K562 (cell line): ENCODE measurements around the gene SERGEF. TPM values are rescaled to one million over a fixed set of nuclear protein-coding genes. Genes with fewer than 3 reads are reported as not detected.

Source experiments
- ATAC-seq: fragments of 200-7000 bp; cut with Tn5 transposase; 3 replicates; pipeline ENCODE4 v1.9.1; 2020; ENCODE audit warnings: moderate library complexity
- BruUV-seq: library from RNA; stranded (reverse); fragments of 400-500 nt; replicated peaks from 2 replicates; lab custom pipeline; 2021; lab: Mats Ljungman, UMichigan
- CTCF ChIA-PET: fragments of 300-600 bp; formaldehyde crosslinking; extraction: SDS; loops from one replicate; lab custom pipeline; 2021; ENCODE audit warnings: low intra/inter-chr PET ratio; lab: Yijun Ruan, JAX
- POLR2A ChIA-PET: fragments of 300-600, 350-650 bp; sonication (Branson Sonifier 250); formaldehyde crosslinking; extraction: SDS; loops from one replicate; lab custom pipeline; 2021; ENCODE audit warnings: antibody characterized with exemption, inconsistent platforms; lab: Yijun Ruan, JAX
- DNase-seq, 4 experiments: peaks; one replicate each; pipeline versions ENCODE4 v3.0.0 to v3.0.0-alpha.2; 2011 to 2018; ENCODE audit warnings: low spot score in 3 of 4, mixed read lengths in 3 of 4; ENCODE audit errors: extremely low read depth in 1 of 4
- FAIRE-seq: peaks from 2 replicates; lab custom pipeline; 2011; peaks lifted over from hg19 to GRCh38; lab: Jason Lieb, UNC
- H2AFZ ChIP-seq: 2 replicates; pipeline ENCODE4 v1.6.0; 2011; ENCODE audit warnings: low read depth, low read length, control low read depth, inconsistent platforms
- H3K27ac ChIP-seq: fragments of 200-600 bp; 3 replicates; pipeline ENCODE4 v1.8.0; 2011; ENCODE audit warnings: low read depth, mild to moderate bottlenecking, control low read depth, inconsistent platforms, low read length, moderate library complexity, mixed read lengths; ENCODE audit errors: extremely low read depth
- H3K27me3 ChIP-seq, 2 experiments: fragments of 300-600 bp in 1 of 2; 2 replicates in 1 of 2; 3 replicates in 1 of 2; pipeline versions ENCODE4 v1.6.0 to v1.8.0; 2011; ENCODE audit warnings: inconsistent platforms in 2 of 2, low read length in 2 of 2, mild to moderate bottlenecking in 1 of 2, mixed read lengths in 1 of 2, moderate library complexity in 1 of 2; ENCODE audit not compliant: control insufficient read depth in 2 of 2, insufficient read depth in 2 of 2
- H3K36me3 ChIP-seq: fragments of 300-600 bp; 3 replicates; pipeline ENCODE4 v1.8.0; 2011; ENCODE audit warnings: mild to moderate bottlenecking, low read length, inconsistent platforms; ENCODE audit not compliant: control insufficient read depth, insufficient read depth
- H3K4me1 ChIP-seq, 2 experiments: fragments of 200-600 bp in 1 of 2; replicated peaks in 1 of 2; 2 replicates in 1 of 2; 3 replicates in 1 of 2; pipeline versions ENCODE4 v1.5.1 to v1.8.0; 2011; ENCODE audit warnings: inconsistent platforms in 2 of 2, low read length in 2 of 2, mild to moderate bottlenecking in 1 of 2, mixed read lengths in 1 of 2, moderate library complexity in 1 of 2; ENCODE audit not compliant: control insufficient read depth in 2 of 2, insufficient read depth in 2 of 2
- H3K4me2 ChIP-seq: 2 replicates; pipeline ENCODE4 v1.6.1; 2011; ENCODE audit warnings: low read length, control low read depth, inconsistent platforms, mixed read lengths; ENCODE audit not compliant: insufficient read depth
- H3K4me3 ChIP-seq: fragments of 200-600 bp; sonication (generic), shearing (Covaris generic); 2 replicates; pipeline ENCODE4 v1.5.1; 2016; ENCODE audit warnings: control low read depth, inconsistent platforms
- H3K79me2 ChIP-seq: fragments of 200-600 bp; 3 replicates; pipeline ENCODE4 v1.8.0; 2011; ENCODE audit warnings: low read length, inconsistent platforms; ENCODE audit not compliant: control insufficient read depth, insufficient read depth
- H3K9ac ChIP-seq, 2 experiments: 2 replicates each; pipeline versions ENCODE4 v1.6.0 to v1.6.1; 2011; ENCODE audit warnings: low read depth in 2 of 2, low read length in 2 of 2, control low read depth in 1 of 2, inconsistent platforms in 1 of 2, mild to moderate bottlenecking in 1 of 2, mixed read lengths in 1 of 2; ENCODE audit not compliant: insufficient read depth in 1 of 2
- H3K9me1 ChIP-seq: one replicate; pipeline ENCODE4 v1.6.0; 2011; ENCODE audit warnings: inconsistent platforms, mild to moderate bottlenecking, low read length, moderate library complexity; ENCODE audit not compliant: control insufficient read depth, insufficient read depth
- H3K9me3 ChIP-seq: replicated peaks from 2 replicates; pipeline ENCODE4 v1.5.1; 2011; ENCODE audit warnings: low read depth, low read length, inconsistent platforms; ENCODE audit not compliant: control insufficient read depth, insufficient read depth
- H4K20me1 ChIP-seq: replicated peaks from 2 replicates; pipeline ENCODE4 v1.6.1; 2011; ENCODE audit warnings: low read length, inconsistent platforms, mixed read lengths; ENCODE audit not compliant: control insufficient read depth, insufficient read depth
- ELF4 ChIP-seq: fragments of 450-650 bp; formaldehyde crosslinking; IDR thresholded peaks from 2 replicates; pipeline ENCODE4 v1.4.0; 2022; ENCODE audit warnings: missing genetic modification characterization
- JUN ChIP-seq, 2 experiments: sonication (generic) in 1 of 2; formaldehyde crosslinking in 1 of 2; IDR thresholded peaks; 2 replicates each; pipeline versions ENCODE4 v1.6.1 to v1.8.0; 2012 to 2022; ENCODE audit warnings: borderline replicate concordance in 2 of 2, mild to moderate bottlenecking in 2 of 2, improper control_type of control experiment in 1 of 2, low read depth in 1 of 2, low read length in 1 of 2, missing genetic modification reagents in 1 of 2
- JUNB ChIP-seq: fragments of 450-650 bp; formaldehyde crosslinking; conservative IDR thresholded peaks from 2 replicates; pipeline ENCODE4 v1.4.0; 2020; ENCODE audit warnings: mild to moderate bottlenecking
- NCOA4 ChIP-seq: fragments of 450-650 bp; IDR thresholded peaks from 2 replicates; pipeline ENCODE4 v1.6.1; 2018; ENCODE audit warnings: mild to moderate bottlenecking; ENCODE audit not compliant: partially characterized antibody
- NUFIP1 ChIP-seq: fragments of 450-650 bp; IDR thresholded peaks from 2 replicates; pipeline ENCODE4 v1.6.1; 2018; ENCODE audit not compliant: partially characterized antibody
- RUNX1 ChIP-seq: sonication (generic); IDR thresholded peaks from 2 replicates; pipeline ENCODE4 v1.6.1; 2016; ENCODE audit warnings: antibody characterized with exemption, low read depth
- ZNF41 ChIP-seq: fragments of 250-450 bp; sonication (Bioruptor Pico); conservative IDR thresholded peaks from 2 replicates; pipeline ENCODE4 v1.4.0; 2020; ENCODE audit warnings: mild to moderate bottlenecking
- WGBS: fragments of 100-300 bp; shearing (Covaris generic); methylation state at CpG from one replicate; pipeline ENCODE4 v1.1.6; 2016; ENCODE audit warnings: low coverage, mixed read lengths; ENCODE audit not compliant: insufficient coverage; ENCODE audit errors: missing lambda C conversion rate; 5-methylcytosine and 5-hydroxymethylcytosine counted together
- in situ Hi-C: fragments of 300-500 bp; cut with MboI; formaldehyde crosslinking; loops from 4 replicates; pipeline ENCODE4 v1.15.0; 2018; ENCODE audit warnings: inconsistent platforms, mixed read lengths
- intact Hi-C: fragments of 100-400 bp; cut with micrococcal nuclease; formaldehyde crosslinking; loops from 2 replicates; pipeline ENCODE4 v1.14.2; 2022
- polyA plus RNA-seq, 8 experiments: library from polyadenylated mRNA; depleted of rRNA in 4 of 8; stranded (reverse) in 5 of 8; unstranded in 3 of 8; fragments of >200 nt; fragmentation: Nextera tagmentation in 2 of 8; fragmentation: Illumina TruSeq in 1 of 8; extraction: Ambion mirVana in 2 of 8; extraction: Trizol in 1 of 8; gene quantifications; 2 replicates each; pipeline versions ENCODE4 v1.2.1 to v1.2.3, GENCODE V29; 2011 to 2014; ENCODE audit warnings: inconsistent platforms in 1 of 8, missing spikeins in 1 of 8
- total RNA-seq, 7 experiments: library from RNA; depleted of rRNA in 6 of 7; stranded (reverse); fragments of >200 nt in 6 of 7; fragmentation: Illumina TruSeq in 2 of 7; extraction: Trizol in 2 of 7; gene quantifications; 2 replicates each; pipeline versions ENCODE4 v1.2.1 to v1.2.3, GENCODE V29; 2011 to 2021; ENCODE audit warnings: low replicate concordance in 1 of 7
- TF ChIP-seq, protein P1 (sequence below): IDR thresholded peaks from 3 replicates; pipeline ENCODE4 v1.6.1; 2011; ENCODE audit warnings: borderline replicate concordance, mild to moderate bottlenecking; ENCODE audit not compliant: insufficient read length, insufficient read depth
- TF ChIP-seq, protein P2 (sequence below): sonication (generic); formaldehyde crosslinking; IDR thresholded peaks from 2 replicates; pipeline ENCODE4 v1.4.0; 2020; ENCODE audit warnings: mild to moderate bottlenecking, missing genetic modification reagents

Gene SERGEF
- total and polyA plus RNA-seq, 9 of the 15 experiments (the other 6 are each of a cell fraction or from before 2014, with no cell fraction given) = 10.2 to 28.0 (median 19.9) TPM

DNA sequence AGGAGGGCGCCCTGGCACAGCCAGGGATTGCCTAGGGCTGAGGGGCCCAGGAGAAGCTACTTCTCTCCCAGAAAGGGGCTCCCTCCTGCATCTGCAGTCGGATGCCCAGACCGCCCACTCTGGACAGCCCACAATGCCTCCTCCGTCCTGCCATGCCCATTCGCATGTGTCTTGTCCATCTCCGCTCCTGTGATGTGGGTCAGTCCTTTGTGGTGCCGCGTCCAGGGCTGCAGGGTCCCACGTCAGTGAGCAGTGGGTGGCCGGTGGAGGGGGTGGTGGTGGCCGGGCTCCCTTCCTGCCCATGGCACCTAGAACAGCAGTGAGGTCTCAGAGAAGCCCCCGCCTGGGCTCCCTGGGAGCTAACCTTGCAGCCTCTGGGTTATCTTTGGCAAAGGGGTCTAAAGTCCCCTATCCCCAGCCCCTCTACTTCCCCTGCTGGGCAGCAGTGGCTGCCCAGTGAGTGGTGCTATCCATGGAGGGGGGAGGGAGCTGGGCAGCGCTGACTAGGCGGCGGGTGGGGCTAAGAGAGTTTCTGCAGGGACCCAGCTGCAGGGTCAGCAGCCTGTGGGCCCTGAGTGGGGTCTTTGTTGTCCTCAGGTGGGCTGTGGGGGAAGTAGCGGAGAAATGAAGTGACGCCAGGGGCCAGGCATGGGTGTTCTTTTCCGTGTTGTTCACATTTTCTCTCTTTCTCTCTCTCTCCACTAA lies 237.2 kb downstream of the SERGEF start (continued):
- no peak for TF ChIP-seq JUN (IDR thresholded peaks at IDR 0.05; ENCODE audit: borderline replicate concordance, low read depth, low read length)
- TF ChIP-seq JUN (CRISPR knock-in tag; IDR thresholded peaks at IDR 0.05; ENCODE audit: borderline replicate concordance) = no peak

DNA sequence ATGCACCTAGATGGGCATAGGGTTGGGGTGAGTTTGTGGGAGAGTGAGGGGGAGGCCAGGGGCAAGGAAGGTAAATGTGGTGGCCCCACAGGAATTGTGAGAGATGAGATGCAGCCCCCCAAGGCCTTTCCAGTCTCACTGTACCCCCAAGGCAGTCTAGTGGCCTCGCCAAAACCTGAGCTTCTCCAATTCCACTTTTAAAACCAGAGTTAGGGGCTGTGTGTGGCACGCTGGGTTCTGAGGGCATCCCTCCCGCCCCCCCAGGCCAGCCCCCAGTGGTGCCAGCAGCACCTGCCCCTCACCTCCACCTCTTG lies 237.9 kb downstream of the SERGEF start:
- intact Hi-C loops = no loop called here
- Histone ChIP-seq H2AFZ (no peak overlapping the region), H3K79me2 (no peaks in the 10 kb centered on the region), H3K27ac (no peak overlapping the region), H4K20me1 (peaks cover 10% of the 10 kb centered on the region; the same call in 1 of the 2 replicates), H3K9ac (no peak overlapping the region), H3K27me3 (peaks cover 25 to 68% of the 10 kb centered on the region in 2 experiments; a peak in 4 of 5 replicates), H3K4me2 (no peak overlapping the region), H3K4me3 (no peak overlapping the region), H3K36me3 (no peaks in the 10 kb centered on the region), H3K9me1 (no peaks in the 10 kb centered on the region), H3K9me3 (no peaks in the 10 kb centered on the region), H3K4me1 (peaks cover 0 to 13% of the 10 kb centered on the region in 2 experiments; a peak in 2 of 5 replicates)
- FAIRE-seq (no peak), ATAC-seq (no peak), DNase-seq (no peak)
- no TSS peak for BruUV-seq
- in situ Hi-C loops = no loop called here
- TF ChIP-seq, protein P1, sequence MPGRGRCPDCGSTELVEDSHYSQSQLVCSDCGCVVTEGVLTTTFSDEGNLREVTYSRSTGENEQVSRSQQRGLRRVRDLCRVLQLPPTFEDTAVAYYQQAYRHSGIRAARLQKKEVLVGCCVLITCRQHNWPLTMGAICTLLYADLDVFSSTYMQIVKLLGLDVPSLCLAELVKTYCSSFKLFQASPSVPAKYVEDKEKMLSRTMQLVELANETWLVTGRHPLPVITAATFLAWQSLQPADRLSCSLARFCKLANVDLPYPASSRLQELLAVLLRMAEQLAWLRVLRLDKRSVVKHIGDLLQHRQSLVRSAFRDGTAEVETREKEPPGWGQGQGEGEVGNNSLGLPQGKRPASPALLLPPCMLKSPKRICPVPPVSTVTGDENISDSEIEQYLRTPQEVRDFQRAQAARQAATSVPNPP = no peak
- TF ChIP-seq RUNX1 (no peak), NUFIP1 (no peak), NCOA4 (no peak), ZNF41 (CRISPR knock-in tag) (no peak), ELF4 (no peak), JUNB (CRISPR knock-in tag) (no peak)
- TF ChIP-seq, protein P2, sequence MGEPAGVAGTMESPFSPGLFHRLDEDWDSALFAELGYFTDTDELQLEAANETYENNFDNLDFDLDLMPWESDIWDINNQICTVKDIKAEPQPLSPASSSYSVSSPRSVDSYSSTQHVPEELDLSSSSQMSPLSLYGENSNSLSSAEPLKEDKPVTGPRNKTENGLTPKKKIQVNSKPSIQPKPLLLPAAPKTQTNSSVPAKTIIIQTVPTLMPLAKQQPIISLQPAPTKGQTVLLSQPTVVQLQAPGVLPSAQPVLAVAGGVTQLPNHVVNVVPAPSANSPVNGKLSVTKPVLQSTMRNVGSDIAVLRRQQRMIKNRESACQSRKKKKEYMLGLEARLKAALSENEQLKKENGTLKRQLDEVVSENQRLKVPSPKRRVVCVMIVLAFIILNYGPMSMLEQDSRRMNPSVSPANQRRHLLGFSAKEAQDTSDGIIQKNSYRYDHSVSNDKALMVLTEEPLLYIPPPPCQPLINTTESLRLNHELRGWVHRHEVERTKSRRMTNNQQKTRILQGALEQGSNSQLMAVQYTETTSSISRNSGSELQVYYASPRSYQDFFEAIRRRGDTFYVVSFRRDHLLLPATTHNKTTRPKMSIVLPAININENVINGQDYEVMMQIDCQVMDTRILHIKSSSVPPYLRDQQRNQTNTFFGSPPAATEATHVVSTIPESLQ = no peak
- 0% methylated on average over 1 of the region's 3 CpGs for WGBS
- POLR2A ChIA-PET = no interaction called here
- CTCF ChIA-PET = no interaction called here
